ENCODE data around the gene ALG2. TPM values are rescaled to one million over a fixed set of nuclear protein-coding genes. Genes with fewer than 3 reads are reported as not detected.
A peak's percentile ranks its signal among the peaks of the same experiment; 100 is the strongest.

The ALG2 gene
- total and polyA plus RNA-seq, 4 donors, result 20.6 to 43.6 (median 30.3) TPM

DNA sequence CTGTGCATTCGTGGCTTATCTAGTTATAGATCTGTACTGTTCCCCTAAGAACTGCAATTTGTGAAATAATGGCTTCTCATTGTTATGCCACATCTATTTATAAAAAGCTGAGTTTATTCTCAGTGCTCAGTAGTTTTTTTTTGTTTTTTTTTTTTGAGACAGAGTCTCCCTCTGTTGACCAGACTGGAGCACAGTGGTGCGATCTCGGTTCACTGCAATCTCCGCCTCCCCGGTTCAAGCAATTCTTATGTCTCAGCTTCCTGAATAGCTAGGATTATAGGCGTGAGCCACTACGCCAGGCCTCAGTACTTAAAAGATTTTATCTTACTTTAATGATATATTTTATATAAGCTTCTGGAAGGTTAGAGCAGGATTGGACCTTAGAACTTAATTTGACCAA lies 19.4 kb upstream of the ALG2 start:
- Histone ChIP-seq H3K27ac (ENCODE audit: low read depth in 1 of 2, low read length in 2 of 2) (no peak overlapping the region), H3K4me3 (ENCODE audit: low read depth in 1 of 3, low read length in 3 of 3) (no peak overlapping the region), H3K36me3 (ENCODE audit: control insufficient read depth in 4 of 4, insufficient read depth in 3 of 4, low read depth in 1 of 4, low read length in 3 of 4) (peaks cover 0 to 11% (median 1%) of the 10 kb centered on the region in 4 donors), H3K9ac (ENCODE audit: low read depth in 1 of 2, low read length in 2 of 2) (no peak overlapping the region), H3K27me3 (ENCODE audit: control insufficient read depth in 4 of 4, insufficient read depth in 4 of 4, low read length in 3 of 4) (no peaks in the 10 kb centered on the region), H3K4me1 (ENCODE audit: control insufficient read depth in 4 of 4, insufficient read depth in 4 of 4, low read length in 3 of 4) (peaks cover 0 to 5% (median 0%) of the 10 kb centered on the region in 4 donors), H3K9me3 (ENCODE audit: control insufficient read depth in 4 of 4, low read length in 3 of 4) (no peaks in the 10 kb centered on the region)
- TF ChIP-seq EGR1 (IDR thresholded peaks at IDR 0.05; ENCODE audit: low read depth in 2 of 2), result no peak
- TF ChIP-seq, protein P1, sequence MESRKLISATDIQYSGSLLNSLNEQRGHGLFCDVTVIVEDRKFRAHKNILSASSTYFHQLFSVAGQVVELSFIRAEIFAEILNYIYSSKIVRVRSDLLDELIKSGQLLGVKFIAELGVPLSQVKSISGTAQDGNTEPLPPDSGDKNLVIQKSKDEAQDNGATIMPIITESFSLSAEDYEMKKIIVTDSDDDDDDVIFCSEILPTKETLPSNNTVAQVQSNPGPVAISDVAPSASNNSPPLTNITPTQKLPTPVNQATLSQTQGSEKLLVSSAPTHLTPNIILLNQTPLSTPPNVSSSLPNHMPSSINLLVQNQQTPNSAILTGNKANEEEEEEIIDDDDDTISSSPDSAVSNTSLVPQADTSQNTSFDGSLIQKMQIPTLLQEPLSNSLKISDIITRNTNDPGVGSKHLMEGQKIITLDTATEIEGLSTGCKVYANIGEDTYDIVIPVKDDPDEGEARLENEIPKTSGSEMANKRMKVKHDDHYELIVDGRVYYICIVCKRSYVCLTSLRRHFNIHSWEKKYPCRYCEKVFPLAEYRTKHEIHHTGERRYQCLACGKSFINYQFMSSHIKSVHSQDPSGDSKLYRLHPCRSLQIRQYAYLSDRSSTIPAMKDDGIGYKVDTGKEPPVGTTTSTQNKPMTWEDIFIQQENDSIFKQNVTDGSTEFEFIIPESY (IDR thresholded peaks at IDR 0.05), result no peak
- no peak for TF ChIP-seq RAD21 (IDR thresholded peaks at IDR 0.05)
- TF ChIP-seq, protein P2, sequence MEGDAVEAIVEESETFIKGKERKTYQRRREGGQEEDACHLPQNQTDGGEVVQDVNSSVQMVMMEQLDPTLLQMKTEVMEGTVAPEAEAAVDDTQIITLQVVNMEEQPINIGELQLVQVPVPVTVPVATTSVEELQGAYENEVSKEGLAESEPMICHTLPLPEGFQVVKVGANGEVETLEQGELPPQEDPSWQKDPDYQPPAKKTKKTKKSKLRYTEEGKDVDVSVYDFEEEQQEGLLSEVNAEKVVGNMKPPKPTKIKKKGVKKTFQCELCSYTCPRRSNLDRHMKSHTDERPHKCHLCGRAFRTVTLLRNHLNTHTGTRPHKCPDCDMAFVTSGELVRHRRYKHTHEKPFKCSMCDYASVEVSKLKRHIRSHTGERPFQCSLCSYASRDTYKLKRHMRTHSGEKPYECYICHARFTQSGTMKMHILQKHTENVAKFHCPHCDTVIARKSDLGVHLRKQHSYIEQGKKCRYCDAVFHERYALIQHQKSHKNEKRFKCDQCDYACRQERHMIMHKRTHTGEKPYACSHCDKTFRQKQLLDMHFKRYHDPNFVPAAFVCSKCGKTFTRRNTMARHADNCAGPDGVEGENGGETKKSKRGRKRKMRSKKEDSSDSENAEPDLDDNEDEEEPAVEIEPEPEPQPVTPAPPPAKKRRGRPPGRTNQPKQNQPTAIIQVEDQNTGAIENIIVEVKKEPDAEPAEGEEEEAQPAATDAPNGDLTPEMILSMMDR (IDR thresholded peaks at IDR 0.05; ENCODE audit: low read depth, low read length, missing input control), result no peak
- no peak for TF ChIP-seq NR2F2 (IDR thresholded peaks at IDR 0.05)
- TF ChIP-seq FOXA2 (IDR thresholded peaks at IDR 0.05), result no peak
- no peak for TF ChIP-seq RXRA (IDR thresholded peaks at IDR 0.05)
- TF ChIP-seq FOXA1 (IDR thresholded peaks at IDR 0.05), result no peak
- no peak for TF ChIP-seq HNF4G (IDR thresholded peaks at IDR 0.05)
- no peak for TF ChIP-seq GABPA (IDR thresholded peaks at IDR 0.05 in 1 of 2, conservative IDR thresholded peaks at IDR 0.05 in 1 of 2)
- no peak for TF ChIP-seq YY1 (IDR thresholded peaks at IDR 0.05)
- TF ChIP-seq, protein P3, sequence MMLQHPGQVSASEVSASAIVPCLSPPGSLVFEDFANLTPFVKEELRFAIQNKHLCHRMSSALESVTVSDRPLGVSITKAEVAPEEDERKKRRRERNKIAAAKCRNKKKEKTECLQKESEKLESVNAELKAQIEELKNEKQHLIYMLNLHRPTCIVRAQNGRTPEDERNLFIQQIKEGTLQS (IDR thresholded peaks at IDR 0.05), result no peak
- TF ChIP-seq SP1 (IDR thresholded peaks at IDR 0.05), result no peak
- no peak for TF ChIP-seq TAF1 (conservative IDR thresholded peaks at IDR 0.05)
- TF ChIP-seq, protein P4, sequence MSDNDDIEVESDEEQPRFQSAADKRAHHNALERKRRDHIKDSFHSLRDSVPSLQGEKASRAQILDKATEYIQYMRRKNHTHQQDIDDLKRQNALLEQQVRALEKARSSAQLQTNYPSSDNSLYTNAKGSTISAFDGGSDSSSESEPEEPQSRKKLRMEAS (IDR thresholded peaks at IDR 0.05), result no peak
- no peak for TF ChIP-seq HNF4A (conservative IDR thresholded peaks at IDR 0.05)
- 92% methylated on average over 7 of the region's 7 CpGs for WGBS
- DNase-seq (ENCODE audit: low spot score), result no peak

DNA sequence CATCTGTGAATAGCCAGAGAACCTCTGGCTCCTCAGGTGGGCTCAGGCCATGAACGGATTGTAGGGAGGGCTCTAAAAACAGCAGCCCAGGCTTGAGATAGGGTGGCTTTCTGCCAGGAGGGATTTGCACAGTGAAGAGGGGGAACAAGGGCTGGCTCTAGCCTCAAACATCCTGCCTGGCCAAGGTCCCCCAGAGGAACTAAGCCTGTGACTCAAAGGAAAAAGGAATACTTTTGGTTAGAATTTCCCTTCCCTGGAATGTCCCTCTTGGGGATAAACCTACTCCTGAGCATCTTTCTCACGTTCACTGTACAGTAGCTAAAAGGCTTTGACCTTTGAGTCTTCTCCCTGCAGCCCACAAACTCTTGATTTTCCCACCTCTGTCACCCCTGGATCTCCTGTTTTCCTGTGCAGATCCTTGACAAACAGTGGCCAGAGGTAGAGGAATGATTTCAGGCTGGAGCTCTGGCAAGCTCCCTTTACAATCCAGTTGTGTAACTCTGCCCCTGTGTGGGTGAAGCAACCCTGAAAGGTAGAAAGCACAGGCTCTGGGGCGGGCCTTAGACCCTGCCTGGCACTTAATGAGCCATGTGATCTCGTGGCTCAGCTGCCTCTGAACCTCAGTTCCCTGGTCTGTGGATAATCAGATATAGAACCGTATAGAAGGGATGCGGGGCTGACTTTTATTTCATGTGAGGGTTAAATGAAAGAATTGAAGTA lies 17.8 kb upstream of the ALG2 start:
- TF ChIP-seq, protein P5, sequence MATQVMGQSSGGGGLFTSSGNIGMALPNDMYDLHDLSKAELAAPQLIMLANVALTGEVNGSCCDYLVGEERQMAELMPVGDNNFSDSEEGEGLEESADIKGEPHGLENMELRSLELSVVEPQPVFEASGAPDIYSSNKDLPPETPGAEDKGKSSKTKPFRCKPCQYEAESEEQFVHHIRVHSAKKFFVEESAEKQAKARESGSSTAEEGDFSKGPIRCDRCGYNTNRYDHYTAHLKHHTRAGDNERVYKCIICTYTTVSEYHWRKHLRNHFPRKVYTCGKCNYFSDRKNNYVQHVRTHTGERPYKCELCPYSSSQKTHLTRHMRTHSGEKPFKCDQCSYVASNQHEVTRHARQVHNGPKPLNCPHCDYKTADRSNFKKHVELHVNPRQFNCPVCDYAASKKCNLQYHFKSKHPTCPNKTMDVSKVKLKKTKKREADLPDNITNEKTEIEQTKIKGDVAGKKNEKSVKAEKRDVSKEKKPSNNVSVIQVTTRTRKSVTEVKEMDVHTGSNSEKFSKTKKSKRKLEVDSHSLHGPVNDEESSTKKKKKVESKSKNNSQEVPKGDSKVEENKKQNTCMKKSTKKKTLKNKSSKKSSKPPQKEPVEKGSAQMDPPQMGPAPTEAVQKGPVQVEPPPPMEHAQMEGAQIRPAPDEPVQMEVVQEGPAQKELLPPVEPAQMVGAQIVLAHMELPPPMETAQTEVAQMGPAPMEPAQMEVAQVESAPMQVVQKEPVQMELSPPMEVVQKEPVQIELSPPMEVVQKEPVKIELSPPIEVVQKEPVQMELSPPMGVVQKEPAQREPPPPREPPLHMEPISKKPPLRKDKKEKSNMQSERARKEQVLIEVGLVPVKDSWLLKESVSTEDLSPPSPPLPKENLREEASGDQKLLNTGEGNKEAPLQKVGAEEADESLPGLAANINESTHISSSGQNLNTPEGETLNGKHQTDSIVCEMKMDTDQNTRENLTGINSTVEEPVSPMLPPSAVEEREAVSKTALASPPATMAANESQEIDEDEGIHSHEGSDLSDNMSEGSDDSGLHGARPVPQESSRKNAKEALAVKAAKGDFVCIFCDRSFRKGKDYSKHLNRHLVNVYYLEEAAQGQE (IDR thresholded peaks at IDR 0.05), result no peak
- TF ChIP-seq YY1 (IDR thresholded peaks at IDR 0.05) (peak; percentile 26), HNF4A (conservative IDR thresholded peaks at IDR 0.05) (peak; percentile 33 to 46), RXRA (IDR thresholded peaks at IDR 0.05) (peak in 1 of 2 donors; percentile 40), RAD21 (IDR thresholded peaks at IDR 0.05) (peak in 1 of 2 donors; percentile 21)
- DNase-seq (ENCODE audit: low spot score), result no peak
- 61% methylated on average over 6 of the region's 6 CpGs for WGBS

More for the DNA sequence above, 17.8 kb upstream of the ALG2 start:
- no peak overlapping the region for H3K4me3 ChIP-seq (ENCODE audit: low read depth in 1 of 3, low read length in 3 of 3)
- H3K9ac ChIP-seq (ENCODE audit: low read depth in 1 of 2, low read length in 2 of 2), result no peak overlapping the region
- peaks cover 0 to 11% (median 1%) of the 10 kb centered on the region in 4 donors for H3K36me3 ChIP-seq (ENCODE audit: control insufficient read depth in 4 of 4, insufficient read depth in 3 of 4, low read depth in 1 of 4, low read length in 3 of 4)
- H3K9me3 ChIP-seq (ENCODE audit: control insufficient read depth in 4 of 4, low read length in 3 of 4), result no peaks in the 10 kb centered on the region
- H3K27me3 ChIP-seq (ENCODE audit: control insufficient read depth in 4 of 4, insufficient read depth in 4 of 4, low read length in 3 of 4), result no peaks in the 10 kb centered on the region
- peaks cover 0 to 5% (median 0%) of the 10 kb centered on the region in 4 donors for H3K4me1 ChIP-seq (ENCODE audit: control insufficient read depth in 4 of 4, insufficient read depth in 4 of 4, low read length in 3 of 4)
- H3K27ac ChIP-seq (ENCODE audit: low read depth in 1 of 2, low read length in 2 of 2), result no peak overlapping the region

Measured in liver (tissue), 9 donors.